A673 (cell line): Measurements from ENCODE around the gene KYAT1. TPM values are rescaled to one million over a fixed set of nuclear protein-coding genes. Genes with fewer than 3 reads are reported as not detected.

Experiments
- BruUV-seq: library from RNA; stranded (reverse); fragments of 400-500 nt; replicated peaks from 2 replicates; lab custom pipeline; 2021; lab: Mats Ljungman, UMichigan
- CTCF ChIA-PET: fragments of 300-600 bp; sonication (Branson Sonifier 250); formaldehyde crosslinking; loops from one replicate; lab custom pipeline; 2022; ENCODE audit warnings: antibody characterized with exemption; lab: Charles Lee
- POLR2A ChIA-PET: fragments of 300-600 bp; sonication (Branson Sonifier 250); formaldehyde crosslinking; loops from one replicate; lab custom pipeline; 2022; ENCODE audit warnings: antibody characterized with exemption; ENCODE audit not compliant: low non-redundant PET; lab: Charles Lee
- DNase-seq: peaks from one replicate; pipeline ENCODE4 v3.0.0-alpha.2; 2015; ENCODE audit warnings: low spot score
- H3K27ac ChIP-seq: fragments of 200-600 bp; sonication (generic); 2 replicates; pipeline ENCODE4 v1.5.1; 2016; ENCODE audit warnings: mixed run types, low read depth, mild to moderate bottlenecking, mixed read lengths, antibody characterized with exemption, low read length; ENCODE audit not compliant: poor library complexity, severe bottlenecking
- H3K27me3 ChIP-seq: fragments of 200-600 bp; sonication (generic); replicated peaks from 2 replicates; pipeline ENCODE4 v1.6.1; 2017; ENCODE audit warnings: mixed run types, low read depth, mild to moderate bottlenecking, mixed read lengths, antibody characterized with exemption, low read length; ENCODE audit not compliant: insufficient read depth, poor library complexity
- H3K36me3 ChIP-seq: fragments of 200-600 bp; sonication (generic); 2 replicates; pipeline ENCODE4 v1.6.1; 2016; ENCODE audit warnings: mixed run types, mild to moderate bottlenecking, mixed read lengths, antibody characterized with exemption, low read length; ENCODE audit not compliant: insufficient read depth, poor library complexity, severe bottlenecking
- H3K4me1 ChIP-seq: fragments of 200-600 bp; sonication (generic); 2 replicates; pipeline ENCODE4 v1.6.1; 2017; ENCODE audit warnings: mixed run types, mild to moderate bottlenecking, mixed read lengths, antibody characterized with exemption, low read length; ENCODE audit not compliant: insufficient read depth, poor library complexity, severe bottlenecking
- H3K4me3 ChIP-seq: fragments of 200-600 bp; sonication (generic); 2 replicates; pipeline ENCODE4 v1.5.1; 2016; ENCODE audit warnings: low read depth, mixed run types, mild to moderate bottlenecking, mixed read lengths, low read length; ENCODE audit not compliant: poor library complexity, severe bottlenecking
- H3K9me3 ChIP-seq: fragments of 200-600 bp; sonication (generic); 2 replicates; pipeline ENCODE4 v1.6.1; 2016; ENCODE audit warnings: mixed run types, low read depth, mild to moderate bottlenecking, mixed read lengths, antibody characterized with exemption, low read length; ENCODE audit not compliant: poor library complexity, severe bottlenecking
- EZH2 ChIP-seq: fragments of 200-600 bp; sonication (generic); IDR thresholded peaks from 2 replicates; pipeline ENCODE4 v1.6.1; 2017; ENCODE audit warnings: borderline replicate concordance, low read depth, mild to moderate bottlenecking, mixed read lengths, antibody characterized with exemption, low read length; ENCODE audit not compliant: poor library complexity, severe bottlenecking
- intact Hi-C: fragments of 100-400 bp; cut with micrococcal nuclease; formaldehyde crosslinking; loops from one replicate; pipeline ENCODE4 v1.10.0; 2022; ENCODE audit not compliant: unreplicated experiment
- total RNA-seq: library from RNA; stranded (reverse); gene quantifications from 2 replicates; pipeline ENCODE4 v1.2.3, GENCODE V29; 2021
- TF ChIP-seq, protein P1 (sequence below): fragments of 300-800, 200-600 bp; sonication (generic); conservative IDR thresholded peaks from 2 replicates; pipeline ENCODE4 v1.5.1; 2017; ENCODE audit warnings: low read depth, mild to moderate bottlenecking, antibody characterized with exemption, low read length, moderate library complexity, mixed read lengths

The KYAT1 gene
- total RNA-seq, 1 experiment from 2014 or later, result 17.9 TPM

DNA sequence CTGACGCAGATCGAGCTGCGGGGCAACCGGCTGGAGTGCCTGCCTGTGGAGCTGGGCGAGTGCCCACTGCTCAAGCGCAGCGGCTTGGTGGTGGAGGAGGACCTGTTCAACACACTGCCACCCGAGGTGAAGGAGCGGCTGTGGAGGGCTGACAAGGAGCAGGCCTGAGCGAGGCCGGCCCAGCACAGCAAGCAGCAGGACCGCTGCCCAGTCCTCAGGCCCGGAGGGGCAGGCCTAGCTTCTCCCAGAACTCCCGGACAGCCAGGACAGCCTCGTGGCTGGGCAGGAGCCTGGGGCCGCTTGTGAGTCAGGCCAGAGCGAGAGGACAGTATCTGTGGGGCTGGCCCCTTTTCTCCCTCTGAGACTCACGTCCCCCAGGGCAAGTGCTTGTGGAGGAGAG, 34.5 kb upstream of the KYAT1 start:
- intact Hi-C loops, result no loop called here
- Histone ChIP-seq H3K36me3 (peaks cover 19% of the 10 kb centered on the region), H3K27me3 (no peaks in the 10 kb centered on the region), H3K4me1 (peaks cover 25% of the 10 kb centered on the region), H3K9me3 (no peaks in the 10 kb centered on the region), H3K27ac (no peak overlapping the region), H3K4me3 (no peak overlapping the region)
- TF ChIP-seq EZH2, result no peak
- TF ChIP-seq, protein P1, sequence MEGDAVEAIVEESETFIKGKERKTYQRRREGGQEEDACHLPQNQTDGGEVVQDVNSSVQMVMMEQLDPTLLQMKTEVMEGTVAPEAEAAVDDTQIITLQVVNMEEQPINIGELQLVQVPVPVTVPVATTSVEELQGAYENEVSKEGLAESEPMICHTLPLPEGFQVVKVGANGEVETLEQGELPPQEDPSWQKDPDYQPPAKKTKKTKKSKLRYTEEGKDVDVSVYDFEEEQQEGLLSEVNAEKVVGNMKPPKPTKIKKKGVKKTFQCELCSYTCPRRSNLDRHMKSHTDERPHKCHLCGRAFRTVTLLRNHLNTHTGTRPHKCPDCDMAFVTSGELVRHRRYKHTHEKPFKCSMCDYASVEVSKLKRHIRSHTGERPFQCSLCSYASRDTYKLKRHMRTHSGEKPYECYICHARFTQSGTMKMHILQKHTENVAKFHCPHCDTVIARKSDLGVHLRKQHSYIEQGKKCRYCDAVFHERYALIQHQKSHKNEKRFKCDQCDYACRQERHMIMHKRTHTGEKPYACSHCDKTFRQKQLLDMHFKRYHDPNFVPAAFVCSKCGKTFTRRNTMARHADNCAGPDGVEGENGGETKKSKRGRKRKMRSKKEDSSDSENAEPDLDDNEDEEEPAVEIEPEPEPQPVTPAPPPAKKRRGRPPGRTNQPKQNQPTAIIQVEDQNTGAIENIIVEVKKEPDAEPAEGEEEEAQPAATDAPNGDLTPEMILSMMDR, result no peak
- DNase-seq, result no peak
- ChIA-PET CTCF (no interaction called here), POLR2A (no interaction called here)
- BruUV-seq, result no TSS peak

DNA sequence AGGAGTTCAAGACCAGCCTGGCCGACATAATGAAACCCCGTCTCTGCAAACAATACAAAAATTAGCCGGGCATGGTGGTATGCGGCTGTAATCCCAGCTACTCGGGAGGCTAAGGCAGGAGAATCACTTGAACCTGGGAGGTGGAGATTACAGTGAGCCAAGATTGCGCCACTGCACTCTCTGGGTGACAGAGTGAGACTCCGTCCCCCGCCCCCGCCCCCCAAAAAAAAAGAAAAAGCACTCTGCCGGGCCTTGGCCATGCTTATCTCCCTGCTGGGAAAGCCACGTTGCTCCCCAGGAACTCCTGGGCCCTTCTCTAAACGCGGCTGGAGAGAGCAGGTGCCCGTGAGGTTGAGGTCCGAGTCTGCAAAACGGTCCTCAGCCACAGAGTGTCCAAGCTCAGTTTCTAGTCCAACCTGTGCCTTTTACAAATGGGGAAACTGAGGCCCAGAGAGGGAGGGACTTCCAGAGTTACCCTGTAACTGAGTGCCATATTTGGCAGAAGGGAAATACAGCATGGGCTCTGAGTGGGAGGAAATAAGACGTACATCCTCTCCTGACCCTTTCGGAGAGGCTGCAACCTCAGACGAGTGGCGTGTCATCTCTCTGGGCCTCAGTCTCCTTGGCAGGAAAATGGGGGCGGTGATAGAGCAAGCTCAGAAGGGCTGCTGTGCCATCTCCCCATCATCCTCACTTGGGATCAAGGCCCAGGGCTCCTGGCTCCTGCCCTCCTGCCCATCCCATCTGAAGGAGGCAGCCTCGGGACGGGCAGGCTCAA, 32.4 kb upstream of the KYAT1 start:
- intact Hi-C loops, result no loop called here
- no peaks in the 10 kb centered on the region for H3K9me3 ChIP-seq
- POLR2A ChIA-PET, result interaction anchor here (0.7 kb wide), 1 partner anchor 11 kb away, joined by 3 read pairs; no protein-coding TSS in a partner anchor
- H3K4me3 ChIP-seq, result no peak overlapping the region
- no peaks in the 10 kb centered on the region for H3K27me3 ChIP-seq
- H3K36me3 ChIP-seq, result peaks cover 29% of the 10 kb centered on the region
- H3K27ac ChIP-seq, result no peak overlapping the region
- no peak for DNase-seq
- TF ChIP-seq, protein P1, result no peak
- TF ChIP-seq EZH2, result no peak
- CTCF ChIA-PET, result no interaction called here
- BruUV-seq, result no TSS peak
- H3K4me1 ChIP-seq, result peaks cover 16% of the 10 kb centered on the region

DNA sequence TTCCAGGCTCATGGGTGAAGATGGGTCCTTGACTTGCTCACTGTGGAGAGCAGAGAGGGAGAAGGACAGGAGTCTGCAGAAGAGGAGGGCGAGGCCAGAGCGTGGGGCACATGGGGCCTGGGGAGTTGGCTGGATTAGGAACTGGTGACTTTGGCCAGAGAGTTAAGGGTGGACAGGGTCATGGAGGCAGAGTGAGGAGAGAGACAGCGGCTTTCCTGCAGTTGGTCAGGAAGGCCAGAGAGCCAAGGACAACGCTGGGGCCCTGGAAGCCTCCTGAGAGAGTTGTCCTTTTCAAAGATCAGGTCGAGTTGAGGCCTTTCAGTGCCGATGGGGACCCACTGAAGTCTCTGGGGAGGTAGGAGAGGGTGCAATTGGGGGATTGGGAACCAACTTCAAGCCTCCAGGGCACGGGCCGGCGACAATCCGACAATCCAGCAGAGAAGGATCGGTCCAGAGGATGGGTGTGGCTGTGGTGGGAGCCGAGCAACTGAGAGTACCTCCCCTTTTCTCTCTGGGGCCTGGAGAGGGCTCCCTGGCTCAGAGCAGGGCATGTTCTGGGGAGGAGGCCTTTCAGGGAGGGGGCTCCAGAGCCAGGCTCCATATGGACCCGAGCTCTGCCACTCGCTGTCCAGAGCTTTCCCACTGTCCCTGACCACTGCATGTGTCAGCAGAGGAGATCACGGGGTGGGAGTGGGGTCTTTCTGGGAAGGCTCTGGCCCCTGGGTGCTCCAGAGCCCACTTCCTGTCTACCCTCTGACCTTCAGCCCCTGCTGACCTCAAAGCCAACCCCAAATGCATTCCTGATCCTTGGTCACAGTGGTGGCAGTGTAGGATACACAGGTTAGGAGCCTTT, 31.5 kb upstream of the KYAT1 start:
- ChIA-PET CTCF (no interaction called here), POLR2A (interaction anchor here (0.7 kb wide), 1 partner anchor 12 kb away, joined by 3 read pairs; no protein-coding TSS in a partner anchor)
- Histone ChIP-seq H3K4me3 (no peak overlapping the region), H3K9me3 (no peaks in the 10 kb centered on the region), H3K36me3 (peaks cover 34% of the 10 kb centered on the region), H3K27me3 (no peaks in the 10 kb centered on the region), H3K27ac (peak overlapping the region; percentile 47), H3K4me1 (peaks cover 16% of the 10 kb centered on the region)
- TF ChIP-seq, protein P1, result no peak
- no peak for TF ChIP-seq EZH2
- intact Hi-C loops, result no loop called here
- DNase-seq, result no peak
- no TSS peak for BruUV-seq
